HG02852 (cell line): ENCODE data around the gene DGLUCY.
A peak's percentile ranks its signal among the peaks of the same experiment; 100 is the strongest.
"Not testable (repeated sequence)": the region's sequence is repeated elsewhere in the genome, so short reads cannot be mapped to it uniquely, and the experiment has no call there.

Source experiments
- ATAC-seq: cut with Tn5 transposase; IDR thresholded peaks from one replicate; pipeline ENCODE4 v1.9.1; 2021; ENCODE audit warnings: mild to moderate bottlenecking, moderate library complexity; ENCODE audit not compliant: unreplicated experiment

Gene DGLUCY

DNA sequence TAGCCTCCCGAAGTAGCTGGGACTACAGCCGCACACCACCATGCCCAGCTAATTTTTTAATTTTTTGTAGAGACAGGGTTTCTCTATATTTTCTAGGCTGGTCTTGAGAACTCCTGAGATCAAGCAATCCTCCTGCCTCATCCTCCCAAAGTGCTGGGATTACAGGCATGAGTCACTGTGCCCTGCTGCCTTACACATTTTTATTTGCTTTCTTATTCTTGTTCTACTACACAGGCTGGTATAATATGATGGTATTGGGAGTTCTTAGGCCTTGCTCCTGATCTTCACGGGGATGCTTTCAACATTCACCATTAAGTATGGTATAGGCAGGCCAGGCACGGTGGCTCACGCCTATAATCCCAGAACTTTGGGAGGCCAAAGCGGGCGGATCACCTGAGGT lies 21.2 kb downstream of the DGLUCY start:
- no peak for ATAC-seq

DNA sequence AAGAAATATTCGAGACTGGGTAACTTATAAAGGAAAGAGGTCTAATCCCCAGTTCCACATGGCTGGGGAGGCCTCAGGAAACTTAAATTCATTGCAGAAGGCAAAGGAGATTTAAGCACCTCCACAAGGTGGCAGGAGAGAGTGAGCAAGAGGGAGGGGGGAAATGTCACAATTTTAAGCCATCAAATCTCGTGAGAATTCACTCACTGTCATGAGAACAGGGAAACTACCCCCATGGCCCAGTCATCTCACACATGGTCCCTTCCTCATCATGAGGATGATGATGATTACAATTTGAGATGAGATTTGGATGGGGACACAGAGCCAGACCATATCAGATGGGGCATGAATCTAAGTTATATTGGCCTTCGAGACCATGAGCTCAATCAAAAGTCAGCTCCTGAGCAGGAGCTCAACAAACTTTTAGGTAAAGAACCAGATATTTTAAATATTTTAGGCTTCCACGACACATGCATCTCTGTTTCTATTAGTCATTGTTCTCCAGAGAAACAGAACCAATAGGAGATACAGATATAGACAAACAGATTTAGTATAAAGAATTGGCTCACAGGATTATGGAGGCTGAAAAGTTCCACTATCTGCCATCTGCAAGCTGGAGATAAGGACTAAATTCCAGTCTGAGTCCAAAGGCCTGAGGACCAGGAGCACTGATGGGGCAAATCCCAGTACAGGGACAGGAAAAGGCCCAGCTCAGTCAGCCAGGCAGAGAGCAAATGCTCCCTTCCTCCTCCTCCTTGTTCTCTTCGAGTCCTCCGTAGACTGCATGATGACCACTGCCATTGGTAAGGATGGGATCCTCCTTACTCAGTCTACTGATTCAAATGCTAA lies 24.9 kb downstream of the DGLUCY start:
- no peak for ATAC-seq

DNA sequence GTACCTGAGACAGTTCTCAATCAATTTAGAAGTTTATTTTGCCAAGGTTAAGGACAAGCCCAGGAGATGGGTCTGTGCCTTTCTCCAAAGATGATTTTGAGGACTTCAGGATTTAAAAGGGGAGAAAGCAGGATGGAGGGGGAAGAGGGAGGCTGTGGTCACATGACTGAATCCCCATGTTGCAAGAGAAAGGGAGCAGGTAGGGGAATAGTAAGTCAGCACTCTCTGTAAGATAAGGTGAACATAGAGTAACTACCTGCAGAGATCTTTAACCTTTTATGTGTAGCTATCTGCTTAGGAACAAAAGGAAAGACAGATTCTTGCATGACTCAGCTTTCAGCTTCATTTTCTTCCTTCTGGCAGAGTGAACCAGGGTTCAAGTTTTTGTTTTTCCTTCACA lies 25.9 kb downstream of the DGLUCY start:
- ATAC-seq: no peak

DNA sequence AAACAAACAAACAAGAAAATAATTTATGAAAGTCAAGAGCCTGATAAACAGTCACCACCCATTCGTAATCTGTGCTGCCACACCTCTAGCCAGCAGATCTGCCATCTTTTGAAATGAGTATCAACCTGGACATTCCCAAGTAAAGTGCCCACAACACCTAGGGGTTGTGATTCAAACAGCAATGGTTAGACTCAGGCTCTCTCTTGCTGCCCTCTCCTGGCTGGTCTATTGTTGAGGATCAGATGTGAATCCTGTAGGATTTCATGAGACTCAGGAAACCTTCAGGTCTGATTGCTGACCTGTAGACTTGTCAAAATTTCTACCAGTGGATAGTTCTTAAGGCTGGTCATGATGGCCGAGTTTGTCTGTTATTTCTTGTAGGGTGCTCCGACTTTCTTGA lies 26.8 kb downstream of the DGLUCY start:
- no peak for ATAC-seq

DNA sequence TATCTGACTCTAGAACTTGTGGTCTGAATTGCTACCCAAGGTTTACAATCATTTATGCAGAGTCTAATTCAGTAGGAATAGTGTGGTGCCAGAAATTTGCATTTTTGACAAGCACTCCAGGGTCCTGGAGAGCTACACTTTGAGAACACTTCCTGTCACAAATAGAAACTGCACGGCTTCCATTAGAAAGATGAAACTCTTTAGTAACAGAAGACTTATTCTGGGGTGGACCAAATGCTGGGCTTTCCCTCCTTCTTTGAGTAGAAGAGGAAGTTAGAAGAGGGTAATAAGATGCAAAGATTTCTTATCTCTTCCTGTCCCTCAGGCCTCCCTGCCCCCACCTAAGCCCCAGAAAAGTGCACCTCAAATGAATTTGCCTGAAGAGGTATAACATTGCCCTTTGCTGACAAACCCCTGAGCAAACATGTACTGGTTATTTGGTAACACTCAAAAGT lies 28.4 kb downstream of the DGLUCY start:
- peak; percentile 88 for ATAC-seq

DNA sequence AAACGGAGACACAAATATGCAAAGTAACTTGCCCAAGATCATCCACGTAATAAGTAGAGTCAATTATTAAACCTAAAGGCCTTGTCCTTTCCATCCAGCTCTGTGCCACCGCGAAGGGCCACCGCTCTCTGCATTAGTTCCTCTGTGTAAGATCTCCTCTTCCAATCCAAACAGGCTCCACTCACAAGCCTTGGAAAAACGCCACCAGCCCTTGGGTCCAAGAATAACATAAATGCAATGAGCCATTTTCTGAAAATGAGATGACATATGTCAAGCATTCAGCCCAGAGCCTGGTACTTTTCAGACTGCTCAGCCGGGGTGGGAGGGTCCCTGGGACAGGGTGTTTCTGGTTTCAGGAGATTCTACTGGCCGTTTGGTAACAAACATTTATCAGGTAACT lies 30.0 kb downstream of the DGLUCY start:
- ATAC-seq: no peak

DNA sequence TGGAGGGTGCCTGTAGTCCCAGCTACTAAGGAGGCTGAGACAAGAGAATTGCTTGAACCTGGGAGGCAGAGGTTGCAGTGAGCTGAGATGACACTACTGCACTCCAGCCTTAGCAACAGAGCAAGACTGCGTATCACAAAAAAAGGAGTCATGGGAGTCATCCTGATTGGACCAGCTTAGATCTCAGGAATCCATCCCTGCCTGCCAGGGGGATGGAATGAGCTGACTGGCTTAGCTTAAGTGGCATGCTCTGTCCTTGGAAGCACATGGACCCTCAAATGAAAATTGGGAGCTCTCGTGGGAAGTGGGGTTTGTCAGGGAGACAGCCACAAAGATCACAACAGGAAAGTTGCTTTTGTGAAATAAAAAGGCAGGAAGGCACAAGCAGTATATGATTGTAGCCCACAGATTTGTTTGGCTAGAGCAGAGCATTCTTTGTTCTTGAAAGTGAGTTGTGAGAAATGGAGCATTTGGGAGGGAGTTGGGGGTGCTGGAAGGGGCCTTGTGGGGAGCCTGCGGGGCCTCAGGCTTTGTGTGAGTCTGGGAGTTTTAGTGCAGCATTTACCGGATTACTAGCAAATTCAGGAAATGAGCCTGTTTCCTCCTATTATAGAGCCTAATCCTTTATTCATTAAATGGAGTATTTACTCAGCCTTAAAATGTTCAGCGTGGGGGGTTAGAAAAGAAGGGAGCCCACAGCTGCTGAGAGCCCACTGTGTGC lies 30.7 kb downstream of the DGLUCY start:
- no peak for ATAC-seq

DNA sequence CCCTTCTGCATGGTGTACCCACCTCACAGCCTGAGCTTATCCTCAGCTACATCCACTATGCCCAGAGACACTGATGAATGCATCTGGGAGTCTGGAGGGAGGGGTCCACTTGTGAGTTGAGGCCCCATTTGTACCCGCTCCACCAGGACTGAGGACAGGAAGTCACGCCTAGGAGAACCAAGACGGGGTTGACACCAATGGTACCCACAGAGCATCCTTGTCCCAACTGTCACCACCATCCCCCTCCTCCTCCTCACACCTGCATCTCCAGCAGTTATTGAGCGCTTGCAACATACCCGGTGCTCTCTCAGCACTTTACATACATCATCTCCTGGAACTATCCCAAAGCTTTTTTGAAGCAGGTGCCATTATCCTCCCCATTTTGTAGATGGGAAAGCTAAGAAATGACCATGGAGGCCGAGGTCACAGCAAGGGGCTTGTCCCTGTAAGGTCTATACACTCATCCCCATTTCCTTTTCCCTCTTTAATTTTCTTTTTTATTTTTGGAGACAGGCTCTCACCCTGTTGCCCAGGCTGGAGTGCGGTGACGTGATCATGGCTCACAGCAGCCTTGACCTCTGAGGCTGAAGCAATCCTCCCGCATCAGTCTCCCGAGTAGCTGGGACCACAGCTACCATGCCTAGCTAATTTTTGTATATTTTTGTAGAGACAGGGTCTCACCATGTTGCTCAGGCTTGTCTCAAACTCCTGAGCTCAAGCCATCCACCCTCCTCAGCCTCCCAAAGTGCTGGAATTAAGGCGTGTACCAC lies 31.7 kb downstream of the DGLUCY start:
- no peak for ATAC-seq

DNA sequence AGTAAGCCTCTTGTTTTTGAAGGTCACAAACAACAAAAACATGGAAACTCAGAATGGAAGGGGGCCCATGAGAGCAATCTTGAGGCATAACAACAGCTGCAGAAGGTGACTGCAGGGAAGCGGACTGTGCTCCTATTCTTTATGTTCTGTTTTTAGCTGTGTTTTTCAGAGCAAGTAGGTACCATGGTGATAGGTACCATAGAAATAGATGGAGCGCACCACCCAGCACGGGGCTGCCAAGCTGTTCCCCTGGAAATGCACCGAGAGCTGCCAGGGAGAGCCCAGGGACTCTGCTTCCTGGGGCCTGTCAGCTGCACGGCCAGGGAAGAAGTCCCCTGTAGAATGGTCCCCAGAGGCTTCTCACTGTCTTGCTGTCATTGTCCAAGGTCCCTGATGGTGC lies 32.8 kb downstream of the DGLUCY start:
- no peak for ATAC-seq

DNA sequence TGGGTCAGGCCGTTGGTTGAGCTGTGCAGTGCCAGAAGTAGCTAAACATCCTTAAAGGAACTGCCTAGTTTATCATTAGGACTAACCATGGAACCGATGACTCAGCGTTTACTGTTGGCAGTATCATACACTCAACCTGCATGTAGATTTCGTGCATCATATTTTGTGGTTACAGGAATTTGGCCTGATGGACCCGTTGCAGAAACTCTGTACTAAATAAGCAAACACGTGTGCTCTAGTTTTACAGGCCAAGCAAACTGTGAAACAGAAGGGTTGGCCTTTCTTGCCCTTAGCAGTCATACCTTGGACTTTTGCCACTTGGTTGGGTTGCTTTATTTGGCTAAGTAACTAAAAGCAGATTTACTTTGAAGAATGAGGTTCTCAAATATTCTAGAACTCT lies 35.6 kb downstream of the DGLUCY start:
- ATAC-seq: no peak

DNA sequence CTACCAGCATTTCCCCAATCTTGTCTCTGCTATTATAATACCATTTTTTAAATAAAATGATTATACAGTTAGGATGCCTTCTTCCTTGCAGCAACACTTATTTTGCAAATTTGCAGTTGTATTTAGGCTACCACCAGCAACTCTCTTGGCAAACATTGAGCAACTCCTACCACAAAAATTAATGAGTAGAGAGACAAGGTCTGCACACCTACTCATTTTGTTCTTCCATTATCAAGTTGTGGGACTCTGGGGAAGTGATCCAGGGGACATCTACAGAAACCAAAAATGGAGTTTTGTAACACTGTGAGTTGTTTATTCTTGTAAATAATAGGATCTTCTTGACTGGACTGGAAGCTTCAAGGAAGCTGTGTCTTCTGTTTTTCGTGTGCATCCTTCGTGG lies 38.6 kb downstream of the DGLUCY start:
- ATAC-seq: no peak

DNA sequence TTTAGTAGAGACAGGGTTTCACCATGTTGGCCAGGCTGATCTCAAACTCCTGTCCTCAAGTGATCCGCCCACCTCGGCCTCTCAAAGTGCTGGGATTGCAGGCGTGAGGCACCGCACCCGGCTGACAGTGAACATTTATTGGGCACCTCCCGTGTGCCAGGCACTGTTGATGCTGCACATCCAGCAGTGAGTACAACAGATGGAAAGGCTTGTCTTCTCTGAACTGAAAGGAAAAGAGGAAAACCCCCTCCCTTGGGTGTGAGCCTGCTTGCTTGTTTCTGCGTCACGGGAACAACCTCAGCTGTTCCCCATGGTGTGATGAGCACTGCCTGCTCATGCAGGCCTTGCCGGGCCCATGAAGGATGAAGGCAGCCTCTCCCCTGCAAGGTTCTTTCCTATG lies 39.5 kb downstream of the DGLUCY start:
- no peak for ATAC-seq

DNA sequence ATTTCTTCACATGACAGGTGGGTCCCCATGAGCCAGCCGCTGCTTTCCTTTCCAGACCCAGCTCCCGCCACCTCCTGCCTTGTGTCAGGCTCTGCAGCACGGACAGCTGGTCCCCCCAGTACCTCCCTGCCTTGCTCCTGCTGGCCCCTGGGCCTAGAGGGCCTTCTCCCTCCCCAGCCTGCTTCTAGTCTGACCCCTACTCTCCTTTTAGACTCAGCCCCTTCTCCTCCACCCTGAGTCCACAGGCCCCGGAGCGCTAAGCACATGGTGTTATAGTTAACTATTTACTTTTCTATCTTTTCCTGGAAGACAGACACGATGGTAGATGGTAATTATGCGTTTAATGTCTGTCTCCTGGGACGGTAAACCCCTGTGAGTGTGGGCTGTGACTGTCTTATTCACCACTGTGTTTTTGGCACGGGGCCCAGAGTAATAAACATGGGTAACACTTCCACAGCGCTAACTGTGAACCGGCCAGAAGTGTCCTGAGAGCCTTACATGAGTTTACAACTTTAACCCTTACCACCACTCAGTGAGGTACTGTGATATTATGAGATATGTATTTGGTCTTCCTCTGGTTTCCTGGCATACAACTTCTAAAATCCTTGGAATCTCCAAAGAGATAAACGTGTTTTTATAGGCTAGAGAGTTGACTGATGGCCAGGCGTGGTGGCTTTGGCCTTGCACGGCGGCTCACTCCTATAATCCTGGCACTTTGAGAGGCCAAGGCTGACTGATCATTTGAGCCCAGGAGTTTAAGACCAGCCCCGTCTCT lies 41.2 kb downstream of the DGLUCY start:
- ATAC-seq: no peak

DNA sequence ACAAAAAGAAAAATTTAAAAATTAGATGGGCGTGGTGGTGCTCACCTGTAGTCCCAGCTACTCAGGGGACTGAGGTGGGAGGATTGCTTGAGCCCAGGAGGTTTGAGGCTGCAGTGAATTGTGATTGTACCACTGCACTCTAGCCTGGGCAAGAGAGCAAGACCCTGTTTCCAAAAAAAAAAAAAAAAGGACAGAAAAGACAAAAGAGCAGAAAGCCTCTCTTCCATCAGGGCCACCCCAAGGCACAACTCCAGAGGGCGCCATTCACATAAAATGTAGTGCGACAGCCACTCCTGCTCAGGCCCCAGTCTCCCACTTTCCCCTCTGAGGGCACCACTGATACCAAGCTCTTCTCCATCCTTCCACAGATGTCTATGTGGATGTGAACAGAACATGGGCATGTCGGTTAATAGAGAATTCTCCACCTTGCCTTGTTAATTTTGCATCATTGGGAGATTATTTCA lies 41.8 kb downstream of the DGLUCY start:
- ATAC-seq: no peak

DNA sequence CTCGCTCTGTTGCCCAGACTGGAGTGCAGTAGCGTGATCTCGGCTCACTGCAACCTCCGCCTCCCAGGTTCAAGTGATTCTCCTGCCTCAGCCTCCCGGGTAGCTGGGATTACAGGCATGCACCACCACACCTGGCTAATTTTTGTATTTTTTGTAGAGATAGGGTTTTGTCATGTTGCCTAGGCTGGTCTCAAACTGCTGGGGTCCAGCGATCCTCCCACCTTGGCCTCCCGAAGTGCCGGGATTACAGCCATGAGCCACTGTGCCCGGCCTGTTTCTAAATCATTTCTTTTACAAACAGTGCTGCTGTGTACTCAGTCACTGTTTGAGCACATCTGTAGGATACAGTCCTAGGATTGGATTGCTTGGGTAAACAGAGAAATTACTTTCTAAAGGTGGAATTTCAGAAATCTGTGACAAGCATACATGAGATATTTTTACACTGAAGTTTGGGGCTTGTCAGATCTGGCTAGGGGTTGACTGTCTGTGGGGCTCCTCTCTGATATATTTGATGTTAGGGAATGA lies 42.3 kb downstream of the DGLUCY start:
- ATAC-seq: not testable (repeated sequence)

DNA sequence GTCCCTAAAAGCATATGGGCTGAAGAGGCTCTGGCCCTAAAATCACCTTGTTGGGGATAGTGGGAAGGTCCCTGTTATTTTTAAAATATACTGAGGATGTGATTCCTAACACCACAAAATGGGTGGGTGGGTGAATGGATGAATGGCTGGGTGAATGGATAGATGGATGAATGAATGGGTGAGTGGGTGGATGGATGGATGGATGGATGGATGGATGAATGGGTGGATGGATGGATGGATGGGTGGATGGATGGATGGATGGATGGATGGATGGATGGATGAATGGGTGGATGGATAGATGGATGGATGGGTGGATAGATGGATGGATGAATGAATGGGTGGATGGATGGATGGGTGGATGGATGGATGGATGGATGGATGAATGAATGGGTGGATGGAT lies 43.0 kb downstream of the DGLUCY start:
- ATAC-seq: not testable (repeated sequence)

DNA sequence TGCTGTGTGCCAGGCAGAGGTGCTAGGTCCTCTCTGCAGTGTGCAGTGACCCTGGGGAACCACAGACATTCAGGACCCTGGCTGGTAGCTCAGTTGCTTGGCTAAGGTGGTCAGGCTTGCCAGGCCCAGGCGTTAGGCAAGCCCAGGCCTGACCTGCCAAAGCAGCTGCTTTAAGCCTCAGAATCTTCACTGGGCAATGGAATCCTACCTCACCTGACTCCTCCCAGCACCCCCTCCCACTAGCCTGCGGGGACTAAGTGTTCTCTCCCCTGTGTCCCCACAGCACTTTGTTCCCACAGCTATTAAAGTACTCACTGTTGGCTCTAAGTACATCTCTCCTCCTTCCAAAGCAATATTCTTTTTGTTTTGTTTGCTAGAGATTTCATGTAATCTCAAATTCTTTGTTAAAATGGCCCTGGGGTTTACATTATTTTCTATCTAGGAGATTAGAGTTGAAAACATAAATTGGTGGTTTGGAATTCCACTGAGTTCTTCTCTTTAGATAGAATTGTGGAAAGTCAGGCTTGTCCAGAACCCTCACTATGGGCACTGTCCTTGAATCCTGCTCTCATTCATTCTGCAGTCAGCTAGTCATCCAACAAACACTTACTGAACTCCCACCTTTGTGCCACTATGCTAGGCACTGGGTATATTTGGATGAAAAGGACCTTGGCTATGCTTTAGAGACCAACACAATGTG lies 44.4 kb downstream of the DGLUCY start:
- ATAC-seq: no peak

DNA sequence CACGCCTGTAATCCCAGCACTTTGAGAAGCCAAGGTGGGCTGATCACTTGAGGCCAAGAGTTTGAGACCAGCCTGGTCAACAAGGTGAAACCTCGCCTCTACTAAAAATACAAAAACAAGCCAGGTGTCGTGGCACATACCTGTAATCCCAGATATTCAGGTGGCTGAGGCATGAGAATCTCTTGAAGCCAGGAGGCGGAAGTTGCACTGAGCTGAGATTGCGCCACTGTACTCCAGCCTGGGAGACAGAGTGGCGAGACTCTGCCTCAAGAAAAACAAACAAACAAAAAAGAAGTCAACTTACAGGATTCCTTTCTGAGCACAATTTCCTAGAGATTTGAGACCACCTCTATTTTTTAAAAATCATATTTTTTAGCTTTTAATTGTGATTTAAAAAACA lies 45.3 kb downstream of the DGLUCY start:
- no peak for ATAC-seq

DNA sequence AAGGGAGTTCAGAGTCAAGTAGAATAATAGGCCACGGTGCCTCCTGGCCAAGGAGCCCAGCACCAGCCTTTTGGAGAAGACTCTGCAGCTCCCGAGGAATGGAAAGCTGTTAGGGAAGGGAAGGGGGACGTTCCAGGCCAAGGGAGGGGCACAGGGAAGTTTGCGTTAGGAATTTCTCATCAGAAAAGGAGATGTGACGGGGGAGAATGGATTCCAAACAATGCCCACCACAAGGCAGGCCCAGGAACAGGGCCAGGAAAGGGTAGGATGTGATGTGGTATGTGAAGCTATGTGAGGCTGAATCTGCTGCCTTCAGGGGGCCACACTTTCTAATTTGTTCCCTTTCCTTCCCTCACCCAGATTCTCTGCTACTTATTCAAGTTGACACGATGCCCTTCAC lies 46.0 kb downstream of the DGLUCY start:
- ATAC-seq: no peak

DNA sequence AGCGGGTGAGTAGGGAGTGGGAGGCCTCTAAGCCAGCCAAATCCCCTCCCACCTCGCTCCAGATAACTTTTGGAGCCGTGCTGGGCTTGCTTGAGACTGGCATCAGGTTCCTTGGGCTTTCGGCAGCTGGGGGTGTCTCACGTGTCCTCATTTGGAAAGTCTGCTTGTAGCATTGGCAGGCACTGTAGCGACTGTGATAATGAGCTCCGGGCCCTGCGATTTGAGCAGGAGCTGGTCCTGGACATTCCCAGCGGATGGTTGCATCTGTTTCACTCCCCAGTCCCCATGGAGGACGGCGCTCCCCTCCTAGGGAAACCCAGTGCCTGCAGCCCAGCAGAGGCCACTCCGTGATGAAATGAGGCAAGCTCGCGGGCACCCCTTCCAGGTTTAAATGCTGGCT lies 49.4 kb downstream of the DGLUCY start:
- ATAC-seq: no peak
